Islet precursor cell (in vitro differentiated cells): ENCODE results near the gene HIBCH.
"Not testable (repeated sequence)": the region's sequence is repeated elsewhere in the genome, so short reads cannot be mapped to it uniquely, and the experiment has no call there.

Experiments
- DNase-seq: peaks from one replicate; pipeline ENCODE4 v3.0.0-alpha.2; 2018

The HIBCH gene

DNA sequence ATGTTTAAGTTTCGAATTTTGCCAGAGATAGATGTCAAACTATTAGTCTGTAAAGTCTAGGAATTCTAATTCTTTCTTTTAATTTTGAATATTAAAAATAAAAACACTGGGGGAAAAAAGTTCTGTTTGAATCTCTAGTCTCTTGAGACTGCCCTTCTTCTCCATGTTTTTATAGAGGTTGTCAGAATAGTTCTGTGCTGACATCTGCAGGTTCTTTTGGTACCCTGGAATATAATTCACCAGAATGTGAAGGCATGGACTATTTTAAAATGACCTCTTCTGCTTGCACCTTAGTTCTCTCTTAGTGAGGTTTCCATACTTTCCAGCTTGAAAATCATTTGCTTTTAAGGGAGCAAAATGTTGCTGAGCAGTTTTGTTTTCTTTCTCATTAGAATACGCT is 136.1 kb downstream of the HIBCH start:
- no peak for DNase-seq

- no peak for DNase-seq
These were observed 137.5 kb downstream of the HIBCH start for GRCh38 chr2:190182071-190182524.

DNA sequence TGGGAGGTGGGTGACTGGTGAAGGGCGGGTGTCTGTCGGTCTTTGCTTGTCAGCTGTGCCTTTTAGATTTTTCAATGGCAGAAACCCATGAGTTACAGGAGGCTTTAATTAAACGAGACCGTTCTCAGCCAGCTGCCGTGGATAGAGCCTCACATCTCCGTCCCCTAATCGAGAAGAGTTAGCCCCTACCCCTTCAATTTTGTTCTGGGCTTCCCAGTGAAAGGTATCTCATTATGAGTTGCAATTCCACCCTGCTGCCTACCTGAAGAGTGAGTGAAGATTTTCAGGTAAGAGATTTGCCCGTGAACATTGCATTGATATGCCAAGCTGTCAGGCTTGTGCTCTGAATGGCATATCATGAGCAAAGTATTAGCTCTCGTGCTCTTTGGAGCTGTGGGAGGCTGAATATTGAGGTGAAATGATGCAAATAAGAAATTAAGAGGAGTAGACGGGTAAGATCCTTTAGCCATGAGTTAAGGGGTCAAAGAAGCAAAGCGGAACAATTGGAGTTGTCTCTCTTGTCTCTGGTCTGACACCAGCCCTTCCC is 138.4 kb downstream of the HIBCH start:
- DNase-seq: no peak

- DNase-seq: peak; percentile 91
These were observed 139.1 kb downstream of the HIBCH start for GRCh38 chr2:190180313-190181122.

DNA sequence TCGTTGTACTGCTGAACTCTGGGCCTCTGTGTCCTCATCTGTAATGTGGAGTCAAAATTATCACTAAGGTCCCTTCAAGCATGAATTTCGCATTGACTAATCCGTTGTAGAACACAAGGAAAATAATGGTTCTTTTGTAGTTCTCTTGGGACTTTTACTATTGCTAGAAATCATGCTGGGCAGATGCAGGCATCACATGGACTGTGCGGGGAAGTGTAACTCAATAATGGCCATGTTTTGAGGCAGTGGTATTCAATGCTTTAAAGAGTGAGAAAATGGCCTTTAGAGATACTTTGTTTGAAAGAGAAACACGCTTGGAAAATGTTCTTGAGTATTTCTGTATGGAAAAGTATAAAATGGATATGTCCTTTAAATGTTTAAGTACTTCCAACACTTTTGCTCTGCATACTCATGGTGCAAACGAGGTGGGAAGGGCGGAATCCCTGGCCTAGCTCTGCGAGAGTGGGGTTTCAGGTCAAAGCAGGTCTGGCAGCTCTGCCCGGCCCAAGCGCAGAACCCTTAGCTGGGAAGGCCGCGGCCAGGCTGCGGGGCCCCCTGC is 139.8 kb downstream of the HIBCH start:
- no peak for DNase-seq

GRCh38 chr2:190178066-190178722 is 141.4 kb downstream of the HIBCH start:
- no peak for DNase-seq

DNA sequence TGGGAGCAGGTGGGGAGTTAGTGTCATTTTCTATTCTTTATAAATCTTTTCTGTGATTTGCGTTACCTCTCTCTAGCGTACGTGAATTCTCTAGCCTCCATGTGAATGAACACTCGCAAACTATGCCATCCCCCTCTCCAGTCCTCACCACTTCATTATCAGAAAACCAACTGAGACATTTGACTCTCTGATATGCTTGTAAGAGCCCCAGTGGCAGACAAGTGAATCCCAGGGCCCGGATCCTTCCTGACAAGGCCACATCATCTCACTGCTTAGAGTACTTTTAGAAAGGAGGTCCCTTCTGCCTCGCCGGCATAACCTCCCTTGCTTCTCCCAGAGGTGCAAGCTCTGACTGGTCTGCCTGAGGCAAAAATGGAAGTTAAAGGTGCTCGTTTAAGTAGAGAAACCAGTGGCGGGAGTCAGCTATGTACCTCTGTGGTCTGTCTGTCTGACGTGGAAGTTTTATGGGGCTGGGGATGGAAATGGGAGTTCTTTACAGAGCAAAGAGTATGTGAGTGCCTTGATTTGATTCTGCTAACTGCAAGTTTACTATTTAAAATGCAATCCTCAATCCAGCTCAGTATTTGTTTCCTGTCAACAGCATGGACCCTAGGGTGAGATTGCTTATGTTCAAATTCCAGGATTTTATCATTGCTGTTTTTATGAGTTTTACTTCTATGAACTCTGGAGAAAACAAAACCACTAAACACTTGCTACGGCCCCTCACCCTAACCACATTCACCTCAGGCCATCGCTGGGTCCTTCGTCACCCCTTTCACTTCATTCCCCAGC is 142.2 kb downstream of the HIBCH start:
- peak; percentile 73 for DNase-seq

DNA sequence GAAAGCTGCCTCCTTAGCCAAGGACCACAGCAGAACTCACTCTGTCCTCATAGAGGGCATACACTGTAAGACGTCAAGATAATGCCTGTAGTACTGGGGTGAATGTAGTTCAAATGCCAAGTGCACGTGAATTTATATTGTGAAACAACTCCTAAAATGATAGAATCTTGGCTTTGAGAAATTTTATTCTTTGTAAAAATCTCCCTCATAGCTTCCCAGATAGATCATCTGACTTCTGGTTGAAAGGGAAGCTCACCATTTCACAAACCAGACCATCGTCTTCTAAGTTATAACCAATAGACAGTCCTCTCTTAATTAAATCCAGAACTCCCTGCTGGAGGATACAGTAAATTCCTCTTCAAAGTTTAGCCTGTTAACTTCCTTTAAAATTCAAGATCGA is 146.2 kb downstream of the HIBCH start:
- DNase-seq: no peak

DNA sequence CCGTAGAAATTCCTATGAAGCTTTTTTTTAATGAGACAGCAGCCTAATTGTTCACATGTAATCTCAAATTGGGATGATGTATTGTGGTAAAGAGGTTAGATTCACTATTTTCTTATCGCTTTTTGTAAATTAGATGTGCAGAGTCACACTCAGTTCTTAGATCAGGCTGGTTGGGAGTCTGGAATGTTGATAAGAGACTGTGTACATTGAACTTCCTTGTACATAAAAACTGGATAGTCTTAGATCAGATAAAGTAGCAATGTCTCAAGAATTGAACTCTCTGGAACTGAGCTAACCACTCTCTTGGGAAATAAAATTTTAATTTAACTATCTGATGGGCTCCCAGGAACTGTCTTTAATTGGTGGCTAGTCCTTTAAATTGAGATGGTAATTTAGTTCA is 149.0 kb downstream of the HIBCH start:
- no peak for DNase-seq

DNA sequence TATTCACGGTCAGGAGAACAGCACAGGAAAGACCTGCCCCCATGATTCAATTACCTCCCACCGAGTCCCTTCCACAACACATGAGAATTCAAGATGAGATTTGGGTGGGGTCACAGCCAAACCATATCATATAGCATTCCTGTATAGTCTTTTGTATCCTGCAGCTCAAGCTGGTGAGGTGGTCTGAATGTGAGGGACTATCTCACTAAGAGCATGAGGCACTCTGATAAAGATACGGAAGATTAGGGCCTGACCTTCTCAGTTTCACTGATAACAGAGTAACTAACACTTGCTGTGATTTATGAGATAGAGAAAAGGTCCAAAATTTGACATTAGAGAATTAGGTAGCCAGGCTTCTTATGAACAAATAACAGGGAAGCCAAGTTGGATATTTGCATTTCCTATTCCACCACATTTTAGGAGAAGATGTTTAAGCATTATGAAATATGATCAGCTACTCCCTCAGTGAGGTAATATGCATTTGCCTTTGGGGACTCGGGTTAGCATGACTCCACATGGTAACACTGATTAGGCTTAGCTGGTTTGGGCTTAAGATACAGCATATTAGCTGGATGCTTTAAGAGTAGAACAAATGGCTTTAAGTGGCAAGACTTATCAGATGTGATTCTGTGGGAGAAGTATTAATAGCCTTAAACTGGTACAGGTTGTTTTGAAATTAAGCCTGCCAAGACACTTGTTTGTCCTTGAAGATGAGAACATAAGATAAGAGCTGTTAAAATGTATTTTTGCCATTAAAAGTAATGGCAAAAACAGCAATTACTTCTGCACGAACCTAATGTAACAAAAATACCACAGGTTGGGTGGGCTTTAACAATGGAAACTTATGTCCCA is 150.2 kb downstream of the HIBCH start:
- no peak for DNase-seq

DNA sequence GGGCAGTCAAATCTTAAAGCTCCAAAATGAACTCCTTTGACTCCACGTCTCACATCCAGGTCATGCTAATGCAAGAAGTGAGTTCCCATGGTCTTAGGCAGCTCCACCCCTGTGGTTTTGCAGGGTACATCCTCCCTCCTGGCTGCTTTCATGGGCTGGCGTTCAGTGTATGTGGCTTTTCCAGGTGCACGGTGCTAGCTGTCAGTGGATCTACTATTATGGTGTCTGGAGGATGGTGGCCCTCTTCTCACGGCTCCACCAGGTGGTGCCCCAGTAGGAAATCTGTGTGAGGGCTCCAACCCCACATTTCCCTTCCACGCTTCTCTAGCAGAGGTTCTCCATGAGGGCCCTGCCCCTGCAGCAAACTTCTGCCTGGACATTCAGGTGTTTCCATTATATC is 151.9 kb downstream of the HIBCH start:
- no peak for DNase-seq

DNA sequence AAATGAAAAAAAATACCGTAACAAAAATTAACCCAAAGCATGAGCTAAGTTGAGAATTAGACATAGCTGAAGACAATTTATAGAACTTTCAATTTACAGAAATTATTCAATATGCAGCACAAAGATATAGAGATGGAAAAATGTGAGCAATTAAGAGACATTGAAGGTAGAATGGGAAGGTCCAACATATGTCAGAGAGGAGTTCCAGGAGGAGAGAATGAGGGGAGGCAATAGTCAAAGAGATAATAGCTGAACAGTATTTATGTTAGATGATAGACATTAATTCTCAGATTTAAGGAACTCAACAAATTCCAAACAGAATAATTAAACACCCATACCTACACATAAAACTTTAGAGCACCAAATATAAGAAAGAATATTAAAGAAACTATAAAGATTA is 154.1 kb downstream of the HIBCH start:
- no peak for DNase-seq

GRCh38 chr2:190162851-190163250 is 156.8 kb downstream of the HIBCH start:
- DNase-seq: no peak

GRCh38 chr2:190159453-190159852 is 160.2 kb downstream of the HIBCH start:
- DNase-seq: no peak

DNA sequence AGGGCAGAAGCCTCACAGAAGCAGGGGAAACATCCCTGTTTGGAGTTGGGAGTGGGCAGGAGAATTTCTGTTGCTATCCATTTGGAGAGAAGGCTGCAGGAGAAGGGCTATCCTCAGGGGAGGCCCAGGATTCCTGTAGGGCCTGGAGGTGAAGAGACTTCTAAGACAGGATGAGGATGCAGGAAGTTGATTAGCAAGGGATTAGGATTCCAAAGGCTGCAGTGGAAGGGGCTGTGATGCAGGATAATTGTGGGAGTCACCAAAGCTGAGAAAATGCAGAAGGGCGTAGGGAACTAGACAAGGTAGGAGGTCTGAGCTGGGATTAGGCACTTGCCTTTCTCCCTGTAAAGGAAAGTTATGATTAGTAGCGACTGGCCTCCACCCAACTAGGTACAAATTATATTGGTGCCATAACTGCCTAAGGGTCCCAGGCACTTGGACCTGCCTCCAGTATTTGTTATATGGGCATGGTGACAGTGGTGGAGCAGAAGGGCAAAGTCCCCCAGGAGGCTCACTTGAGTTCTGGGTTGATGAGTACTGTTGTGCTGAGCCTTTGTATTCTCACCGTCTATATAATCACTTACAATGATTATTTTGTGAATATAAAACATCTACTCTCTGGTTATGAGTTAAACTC is 160.7 kb downstream of the HIBCH start:
- no peak for DNase-seq

- not testable (repeated sequence) for DNase-seq
These were observed 161.8 kb downstream of the HIBCH start for GRCh38 chr2:190157613-190158528.

GRCh38 chr2:190156530-190157212 is 163.0 kb downstream of the HIBCH start:
- no peak for DNase-seq
